Lower lobe of right lung (tissue), 2 donors: ENCODE results near the gene PANK4. TPM values are rescaled to one million over a fixed set of nuclear protein-coding genes. Genes with fewer than 3 reads are reported as not detected.

Source experiments
- ATAC-seq, 2 donors: fragments of 200-7000 bp; cut with Tn5 transposase; one replicate each; pipeline ENCODE4 v1.9.1; 2020 to 2022; ENCODE audit warnings: mild to moderate bottlenecking in 2 of 2, moderate library complexity in 2 of 2
- DNase-seq: peaks from one replicate; pipeline ENCODE4 v3.0.0-alpha.2; 2020
- H3K27ac ChIP-seq: fragments of 200-600 bp; one replicate; pipeline ENCODE4 v1.8.0; 2022
- H3K27me3 ChIP-seq: fragments of 200-600 bp; one replicate; pipeline ENCODE4 v1.8.0; 2022; ENCODE audit warnings: low read depth
- H3K36me3 ChIP-seq: fragments of 200-600 bp; one replicate; pipeline ENCODE4 v1.8.0; 2022; ENCODE audit warnings: mild to moderate bottlenecking
- H3K4me1 ChIP-seq: fragments of 200-600 bp; one replicate; pipeline ENCODE4 v1.8.0; 2022
- H3K4me3 ChIP-seq: fragments of 200-600 bp; one replicate; pipeline ENCODE4 v1.8.0; 2022; ENCODE audit warnings: mild to moderate bottlenecking
- H3K9me3 ChIP-seq: fragments of 200-600 bp; one replicate; pipeline ENCODE4 v1.8.0; 2022
- CTCF ChIP-seq: fragments of 200-600 bp; IDR thresholded peaks from one replicate; pipeline ENCODE4 v1.8.0; 2022; ENCODE audit warnings: antibody characterized with exemption, mild to moderate bottlenecking
- intact Hi-C: fragments of 100-400 bp; cut with DNase I; formaldehyde crosslinking; loops from one replicate; pipeline ENCODE4 v1.11.0; 2022
- total RNA-seq: library from RNA; stranded (reverse); fragmentation: NEBNext Ultra II Directional; extraction: Animal tissue kit (Norgen Biotek cat#: 25700); gene quantifications from one replicate; pipeline ENCODE4 v1.2.1, GENCODE V29; 2021
- donor health status: DM: no; HTN: yes; CAD: no; lungs with severe emphysema.

Gene PANK4
- total RNA-seq, 1 donor from 2014 or later, result 39.2 TPM

GRCh38 chr1:2473198-2473597, 53.2 kb downstream of the PANK4 start:
- H3K4me3 ChIP-seq, result no peak overlapping the region
- TF ChIP-seq CTCF, result no peak
- peaks cover 37% of the 10 kb centered on the region for H3K27me3 ChIP-seq
- H3K36me3 ChIP-seq, result no peaks in the 10 kb centered on the region
- H3K27ac ChIP-seq, result no peak overlapping the region
- DNase-seq (no peak), ATAC-seq (no peak)
- no peaks in the 10 kb centered on the region for H3K9me3 ChIP-seq
- H3K4me1 ChIP-seq, result no peaks in the 10 kb centered on the region
- intact Hi-C loops, result no loop called here

DNA sequence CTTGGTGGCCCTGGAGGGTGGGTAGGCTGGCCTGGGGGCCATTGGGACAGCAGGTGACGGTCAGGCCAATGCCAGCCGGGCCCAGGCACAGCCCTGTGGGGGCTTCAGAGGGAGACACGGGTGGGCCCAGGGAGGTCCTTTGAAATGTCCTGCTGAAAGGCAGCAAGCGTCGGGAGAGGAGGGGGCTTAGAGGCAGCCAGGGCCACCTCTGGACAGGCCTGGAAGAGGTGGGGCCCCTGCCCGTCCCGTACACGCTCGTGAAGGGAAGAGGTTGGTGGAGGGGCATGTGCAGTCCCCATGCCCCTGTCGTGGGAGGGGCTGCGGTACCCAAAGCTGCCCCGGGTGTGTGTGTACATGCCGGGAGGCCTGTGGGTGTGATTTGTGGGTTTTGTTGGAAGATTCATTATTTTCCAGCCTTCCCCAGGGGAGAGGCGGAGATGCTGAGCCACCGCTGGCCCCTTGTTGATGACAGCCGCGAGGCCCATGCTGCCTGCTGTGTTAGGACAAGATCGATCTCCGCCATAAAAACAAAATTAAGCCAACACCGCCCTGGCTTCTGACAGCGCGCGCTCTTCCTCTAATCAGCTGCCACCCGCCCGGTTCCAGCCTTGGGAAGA, 53.7 kb downstream of the PANK4 start:
- no peaks in the 10 kb centered on the region for H3K9me3 ChIP-seq
- no peak for DNase-seq
- intact Hi-C loops, result no loop called here
- H3K27ac ChIP-seq, result no peak overlapping the region
- H3K4me1 ChIP-seq, result no peaks in the 10 kb centered on the region
- H3K36me3 ChIP-seq, result no peaks in the 10 kb centered on the region
- no peak for ATAC-seq
- no peak for TF ChIP-seq CTCF
- H3K4me3 ChIP-seq, result no peak overlapping the region
- H3K27me3 ChIP-seq, result peaks cover 42% of the 10 kb centered on the region

DNA sequence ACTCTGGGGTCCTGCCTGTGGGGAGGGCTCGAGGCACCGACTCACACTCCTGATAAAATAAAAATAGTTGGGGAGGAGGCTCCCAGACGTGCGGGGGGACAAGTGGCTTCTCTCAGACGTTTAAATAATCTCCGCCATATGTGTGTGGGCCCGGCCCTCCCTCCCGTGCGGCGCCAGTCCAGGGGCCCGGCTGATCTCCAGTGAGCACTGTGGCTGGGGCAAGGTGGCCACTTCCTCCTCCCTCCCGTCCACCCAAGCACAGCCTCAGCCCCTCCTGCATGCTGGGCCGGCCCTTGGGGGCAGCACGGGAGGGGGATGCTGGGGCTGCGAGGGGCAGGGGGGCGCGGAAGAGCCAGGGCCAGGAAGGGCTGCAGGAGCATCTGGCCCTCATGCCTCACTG, 54.3 kb downstream of the PANK4 start:
- no peak overlapping the region for H3K27ac ChIP-seq
- H3K4me1 ChIP-seq, result no peaks in the 10 kb centered on the region
- H3K4me3 ChIP-seq, result no peak overlapping the region
- H3K36me3 ChIP-seq, result no peaks in the 10 kb centered on the region
- intact Hi-C loops, result no loop called here
- H3K9me3 ChIP-seq, result no peaks in the 10 kb centered on the region
- ATAC-seq (no peak), DNase-seq (no peak)
- H3K27me3 ChIP-seq, result peaks cover 48% of the 10 kb centered on the region
- TF ChIP-seq CTCF, result no peak

DNA sequence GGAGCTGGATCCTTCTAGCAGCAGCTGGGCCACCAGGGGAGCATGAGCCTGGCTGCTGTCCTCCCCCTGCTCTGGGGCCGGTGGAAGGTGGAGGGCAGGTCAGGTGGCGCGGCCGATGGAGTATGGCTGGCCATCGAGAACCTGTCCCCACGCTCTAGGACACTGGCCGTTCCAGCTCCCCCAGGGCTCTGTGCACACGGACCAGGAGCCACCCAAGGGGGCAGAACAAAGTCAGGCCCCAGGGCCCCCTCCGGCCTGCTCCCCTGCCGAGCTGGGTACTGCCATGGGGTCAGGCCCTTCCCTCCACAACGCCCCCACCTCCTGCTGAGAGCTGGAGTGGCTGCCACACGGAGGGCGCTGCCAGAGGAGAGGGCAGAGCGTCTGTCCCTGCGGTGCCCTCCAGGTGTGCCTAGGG, 54.8 kb downstream of the PANK4 start:
- H3K36me3 ChIP-seq, result no peaks in the 10 kb centered on the region
- H3K27me3 ChIP-seq, result peaks cover 53% of the 10 kb centered on the region
- TF ChIP-seq CTCF, result no peak
- intact Hi-C loops, result no loop called here
- no peak overlapping the region for H3K4me3 ChIP-seq
- DNase-seq (no peak), ATAC-seq (no peak)
- no peaks in the 10 kb centered on the region for H3K9me3 ChIP-seq
- H3K4me1 ChIP-seq, result no peaks in the 10 kb centered on the region
- no peak overlapping the region for H3K27ac ChIP-seq

DNA sequence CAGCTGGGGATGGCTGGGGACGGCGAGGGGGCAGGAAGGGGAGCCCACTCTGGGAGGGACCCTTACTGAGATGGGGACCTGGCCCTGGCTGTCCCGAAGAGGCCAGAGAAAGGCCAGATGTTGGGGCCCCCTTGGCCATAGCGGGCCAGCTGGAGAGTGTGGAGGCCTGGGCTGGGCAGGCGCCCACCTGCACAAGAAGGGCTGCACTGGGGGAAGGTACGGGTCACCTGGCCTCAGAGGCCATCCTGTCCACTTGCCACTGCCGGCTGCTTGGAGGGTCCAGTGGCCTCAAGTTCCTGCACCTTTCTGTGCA, 55.3 kb downstream of the PANK4 start:
- Histone ChIP-seq H3K27me3 (peaks cover 58% of the 10 kb centered on the region), H3K27ac (no peak overlapping the region), H3K4me1 (no peaks in the 10 kb centered on the region), H3K4me3 (no peak overlapping the region), H3K9me3 (no peaks in the 10 kb centered on the region), H3K36me3 (no peaks in the 10 kb centered on the region)
- DNase-seq (no peak), ATAC-seq (no peak)
- no peak for TF ChIP-seq CTCF
- intact Hi-C loops, result no loop called here
